Fibroblast of upper back skin (primary cell): ENCODE measurements around the gene VSX1.

ENCODE experiments used
- DNase-seq: peaks from one replicate; pipeline ENCODE4 v3.0.0-alpha.2; 2013

Gene VSX1

DNA sequence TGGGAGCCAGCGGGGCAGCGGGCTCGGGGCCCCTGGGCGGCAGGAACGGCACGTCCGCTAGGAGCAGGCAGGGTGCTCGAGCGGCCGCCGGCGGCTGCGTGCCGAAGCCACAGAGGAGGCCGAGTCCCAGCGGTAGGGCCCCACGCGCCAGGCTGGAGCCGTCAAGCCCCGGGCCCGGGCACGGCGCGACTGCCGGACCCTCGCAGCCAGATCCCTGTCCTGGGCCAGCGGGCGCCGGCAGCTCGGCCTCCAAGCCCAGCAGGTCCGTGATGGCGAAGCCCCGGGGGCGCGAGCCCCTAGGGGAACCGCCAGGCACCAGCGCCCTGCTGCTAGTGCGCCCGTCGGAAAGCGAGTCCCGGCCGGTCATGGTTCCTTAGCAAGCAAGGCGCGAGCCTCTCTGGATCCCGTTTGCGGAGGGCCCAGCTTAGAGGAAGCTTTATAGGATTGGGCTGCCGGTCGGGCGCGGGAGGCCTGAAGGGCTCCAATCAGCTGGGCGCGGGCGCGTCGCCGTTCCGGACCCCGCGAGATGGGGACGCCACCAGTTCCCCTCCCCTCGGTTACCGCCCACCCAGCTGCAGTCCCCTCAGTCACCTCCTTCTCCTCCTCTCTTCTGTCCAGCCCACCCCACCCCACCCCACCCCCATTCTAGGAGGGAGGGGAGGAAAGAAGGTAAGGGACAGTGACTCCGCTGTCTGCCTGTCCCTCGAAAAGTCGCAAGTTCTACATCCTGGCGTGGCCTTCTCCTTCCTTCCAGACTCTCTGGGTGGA lies at the start of gene VSX1:
TSS of gene VSX1 (minus strand) at position 412 of the 768 bp plus-strand sequence. CDS start at position 367, 45 bp downstream.
- DNase-seq: no peak

DNA sequence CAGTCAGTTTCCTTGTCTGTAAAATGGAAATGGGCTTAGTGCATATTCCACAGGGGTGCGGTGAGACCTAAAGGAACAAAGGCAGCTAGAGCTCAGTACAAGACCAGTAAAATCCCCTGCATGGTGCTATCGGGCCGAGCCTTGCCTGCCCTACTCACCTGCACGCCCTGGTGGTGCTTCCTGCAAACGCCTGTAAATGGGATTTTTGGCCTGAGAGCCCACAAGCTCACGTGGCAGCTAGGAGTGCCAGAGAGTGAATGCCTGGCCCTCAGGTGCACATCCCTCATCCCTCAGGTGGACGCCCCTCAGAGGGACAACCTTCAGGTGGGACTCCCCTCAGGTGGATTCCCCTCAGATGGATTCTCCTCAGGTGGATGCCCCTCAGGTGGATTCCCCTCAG lies 48.0 kb upstream of the VSX1 start:
- no peak for DNase-seq

DNA sequence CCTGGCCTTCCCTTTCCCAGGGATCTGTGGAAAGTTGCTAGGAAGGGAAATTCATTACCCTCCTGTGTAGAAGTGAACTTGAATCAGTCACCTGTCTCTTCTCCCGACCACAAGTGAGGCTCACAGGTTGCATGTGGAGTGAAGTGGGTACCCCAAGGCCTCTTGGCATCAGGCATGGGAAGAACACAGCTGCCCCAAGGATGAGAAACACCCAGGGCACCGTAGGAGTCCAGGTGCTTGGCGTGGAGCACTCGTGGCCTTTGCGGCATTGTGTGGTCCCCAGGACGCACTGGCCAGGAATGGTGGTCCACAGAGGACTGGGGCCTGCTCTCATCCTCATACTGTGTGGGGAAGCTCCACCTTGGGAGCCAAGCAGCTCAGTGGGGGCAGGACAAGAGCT lies 47.5 kb upstream of the VSX1 start:
- DNase-seq: no peak

GRCh38 chr20:25128649-25129048 lies 46.7 kb upstream of the VSX1 start:
- DNase-seq: no peak

DNA sequence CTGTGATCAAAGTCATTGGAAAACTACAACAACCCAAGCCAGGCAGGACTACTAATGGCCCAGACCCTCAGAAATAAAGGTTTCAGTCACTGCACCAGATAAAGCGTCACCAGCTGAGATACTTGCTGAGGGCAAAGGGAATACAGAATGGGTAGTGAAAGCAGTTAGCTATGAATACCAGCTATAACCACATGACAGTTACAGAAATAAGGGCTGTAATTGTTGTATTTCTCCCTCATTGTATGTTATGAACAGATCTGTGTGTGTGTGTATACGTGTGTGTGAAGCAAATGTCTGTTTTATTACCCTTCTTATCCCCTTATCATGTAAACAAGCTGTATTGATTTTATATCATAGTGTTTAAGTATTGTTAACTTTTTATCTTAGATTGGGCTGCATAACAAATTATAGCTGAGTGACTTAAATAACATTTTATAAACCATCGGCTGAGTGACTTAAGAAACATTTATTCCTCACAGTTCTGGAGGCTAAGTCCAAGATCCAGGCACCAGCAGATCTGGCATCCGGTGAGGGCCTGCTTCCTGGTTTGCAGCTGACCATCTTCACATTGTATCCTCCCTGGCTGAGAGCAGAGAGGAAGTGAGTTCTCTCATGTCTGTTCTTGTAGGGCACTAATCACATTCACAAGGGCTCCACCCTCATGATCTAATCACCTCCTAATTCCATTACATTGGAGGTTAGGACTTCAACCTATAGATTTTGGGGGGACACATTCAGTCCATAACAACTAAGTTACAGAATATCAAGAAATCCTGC lies 46.0 kb upstream of the VSX1 start:
- DNase-seq: no peak

DNA sequence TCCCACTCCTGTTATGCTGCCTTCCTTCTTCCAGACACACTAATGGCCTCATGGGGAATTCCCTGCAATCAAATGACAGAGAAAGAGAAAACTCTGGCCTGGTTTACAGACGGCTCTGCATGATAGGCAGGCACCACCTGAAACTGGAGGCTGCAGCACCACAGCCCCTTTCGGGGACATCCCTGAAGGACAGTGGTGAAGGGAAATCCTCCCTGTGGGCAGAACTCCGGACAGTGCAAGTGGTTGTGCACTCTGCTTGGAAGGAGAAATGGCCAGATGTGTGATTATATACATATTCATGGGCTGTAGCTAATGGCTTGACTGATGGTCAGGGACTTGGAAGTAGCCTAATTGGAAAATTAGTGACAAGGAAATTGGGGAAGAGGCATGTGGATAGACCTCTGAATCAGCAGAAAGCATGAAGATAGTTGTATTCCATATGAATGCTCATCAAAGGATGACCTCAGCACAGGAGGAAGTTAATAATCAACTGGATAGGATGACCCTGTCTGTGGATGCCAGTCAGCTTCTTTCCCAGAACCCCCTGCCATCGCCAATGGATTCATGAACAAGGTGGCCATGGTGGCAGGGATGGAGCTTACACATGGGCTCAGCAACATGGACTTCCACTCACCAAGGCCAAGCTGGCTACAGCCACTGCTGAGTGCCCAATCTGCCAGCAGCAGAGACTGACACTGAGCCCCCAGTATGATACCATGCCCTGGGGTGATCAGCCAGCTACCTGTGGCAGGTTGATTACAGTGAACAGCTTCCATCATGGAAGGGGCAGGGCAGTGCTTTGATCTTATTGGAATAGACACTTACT lies 44.5 kb upstream of the VSX1 start:
- no peak for DNase-seq

GRCh38 chr20:25125636-25126035 lies 43.7 kb upstream of the VSX1 start:
- no peak for DNase-seq

GRCh38 chr20:25120920-25121319 lies 39.0 kb upstream of the VSX1 start:
- DNase-seq: no peak

DNA sequence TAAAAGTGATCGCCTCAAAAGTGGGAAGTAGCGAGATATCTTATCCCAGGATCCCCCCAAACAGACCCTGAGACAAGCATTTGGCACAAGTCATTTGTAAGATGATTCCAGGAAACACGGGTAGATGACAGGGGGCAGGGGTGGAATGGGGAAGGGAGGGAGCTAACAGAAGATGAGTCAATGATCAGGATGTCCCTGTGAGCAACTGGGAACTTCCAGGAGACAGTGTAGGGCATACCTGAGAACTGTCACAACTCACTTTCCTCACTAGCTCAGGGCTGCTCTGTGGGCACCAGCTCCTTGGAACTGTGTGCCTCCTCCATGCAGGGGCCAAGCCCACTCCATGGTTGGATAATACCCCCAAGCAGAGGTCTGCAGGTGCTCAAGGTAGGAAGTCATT lies 38.5 kb upstream of the VSX1 start:
- no peak for DNase-seq

DNA sequence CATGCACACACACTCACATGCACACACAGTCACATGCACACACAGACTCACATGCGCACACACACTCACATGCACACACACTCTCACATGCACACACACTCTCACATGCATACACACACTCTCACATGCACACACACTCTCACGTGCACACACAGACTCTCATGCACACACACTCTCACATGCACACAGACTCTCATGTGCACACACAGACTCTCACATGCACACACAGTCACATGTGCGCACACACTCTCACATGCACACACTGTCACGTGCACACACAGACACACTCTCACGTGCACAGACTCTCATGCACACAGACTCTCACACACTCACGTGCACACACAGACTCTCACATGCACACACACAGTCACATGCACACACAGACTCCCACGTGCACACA lies 36.6 kb upstream of the VSX1 start:
- no peak for DNase-seq

DNA sequence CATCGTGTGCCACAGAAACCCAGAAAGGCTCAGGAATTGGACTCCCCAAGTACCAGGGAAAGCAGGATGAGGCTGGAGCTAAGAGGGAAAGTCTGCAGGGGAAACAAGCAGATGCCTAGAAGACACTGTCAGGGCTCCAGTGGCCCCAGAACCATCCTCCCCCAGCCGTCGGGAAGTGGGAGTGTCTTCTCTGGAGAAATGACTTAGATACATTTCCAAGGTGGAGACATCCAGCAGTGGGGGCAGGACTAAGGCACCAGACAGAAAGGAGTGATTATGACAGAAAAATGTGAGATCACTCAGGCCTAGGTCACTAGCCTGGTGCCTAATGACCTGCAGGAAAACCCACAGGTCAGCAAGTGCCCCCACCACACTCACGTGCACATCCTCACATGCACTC lies 36.0 kb upstream of the VSX1 start:
- DNase-seq: no peak

- no peak for DNase-seq
These were observed 35.0 kb upstream of the VSX1 start for GRCh38 chr20:25116739-25117458.

DNA sequence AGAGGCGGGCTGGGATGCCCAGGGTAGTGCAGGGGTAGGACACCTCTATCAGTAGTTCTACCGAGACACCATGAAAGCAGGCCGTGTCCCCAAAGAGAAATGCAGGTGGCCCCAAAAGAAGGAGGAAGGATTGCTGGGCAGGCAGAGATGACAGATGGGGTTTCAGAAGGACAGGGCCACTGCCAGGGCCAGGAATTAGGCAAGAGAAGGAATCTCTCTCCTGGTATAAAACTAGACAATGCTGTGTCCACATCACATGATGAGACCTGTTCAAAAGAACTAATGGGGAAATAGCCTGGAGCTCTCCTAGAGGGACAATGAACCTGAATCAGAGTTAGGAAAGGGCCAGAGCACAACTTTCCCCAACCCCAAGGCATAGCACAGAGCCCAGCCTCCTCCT lies 21.6 kb upstream of the VSX1 start:
- no peak for DNase-seq

GRCh38 chr20:25100914-25101313 lies 19.0 kb upstream of the VSX1 start:
- DNase-seq: no peak

GRCh38 chr20:25099601-25100140 lies 17.7 kb upstream of the VSX1 start:
- no peak for DNase-seq

DNA sequence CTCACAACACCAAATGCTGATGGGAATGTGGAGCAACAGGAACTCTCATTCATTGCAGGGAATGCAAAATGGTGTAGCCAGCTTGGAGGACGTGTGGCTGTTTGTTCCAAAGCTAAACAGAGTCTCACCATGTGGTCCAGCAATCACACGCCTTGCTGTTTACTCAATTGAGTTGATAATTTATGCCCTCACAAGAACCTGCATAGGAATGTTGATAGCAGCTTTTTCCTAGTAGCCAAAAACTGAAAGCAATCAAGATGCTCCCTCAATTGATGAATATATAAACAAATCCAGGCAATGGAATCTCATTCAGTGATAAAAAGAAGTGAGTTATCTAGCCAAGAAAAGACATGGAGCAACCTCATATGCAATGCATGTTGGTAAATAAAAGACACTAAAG lies 15.6 kb upstream of the VSX1 start:
- no peak for DNase-seq

GRCh38 chr20:25090492-25091429 lies 8.8 kb upstream of the VSX1 start:
- no peak for DNase-seq

- DNase-seq: no peak
These were observed 7.7 kb upstream of the VSX1 start for GRCh38 chr20:25089662-25090061.

DNA sequence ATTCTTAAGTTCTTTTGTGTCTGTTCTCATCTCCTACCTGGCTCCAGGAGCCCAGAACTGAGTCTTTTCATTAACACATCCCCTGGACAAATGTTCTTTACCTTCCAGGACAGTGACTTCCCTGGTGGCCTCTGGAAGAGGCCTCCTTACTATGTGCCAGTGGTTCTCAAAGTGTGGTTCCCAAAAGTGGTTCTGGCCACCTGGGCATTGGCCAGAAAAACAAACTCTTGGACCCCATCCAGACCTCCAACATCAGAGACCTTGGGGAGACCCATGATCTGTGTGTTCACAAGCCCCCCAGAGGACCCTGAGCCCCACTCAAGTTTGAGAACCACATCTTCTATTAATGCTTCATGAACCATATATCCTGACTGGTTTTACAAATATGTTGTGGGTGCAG lies 7.2 kb upstream of the VSX1 start:
- DNase-seq: no peak

DNA sequence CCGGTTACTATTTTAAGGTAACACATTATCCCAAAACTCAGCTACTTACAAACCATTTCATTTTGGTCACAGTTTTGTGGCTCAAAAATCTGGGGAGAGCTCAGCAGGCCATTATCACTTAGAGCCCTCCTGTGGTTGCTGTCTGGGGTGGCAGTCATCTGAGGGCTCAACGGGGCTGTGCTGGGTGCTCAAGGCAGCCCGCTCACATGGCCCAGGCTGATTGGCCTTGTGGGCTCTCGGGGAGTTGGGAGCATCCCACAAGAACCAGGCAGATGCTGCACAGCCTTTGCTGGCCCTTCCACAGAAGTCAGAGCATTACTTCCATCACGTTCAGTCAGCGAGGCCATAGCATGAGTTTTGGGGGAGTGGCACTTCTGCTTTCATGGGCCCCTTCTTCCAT lies 6.3 kb upstream of the VSX1 start:
- DNase-seq: no peak

- DNase-seq: no peak
These were observed 5.4 kb upstream of the VSX1 start for GRCh38 chr20:25087186-25087929.
